HUES6 (cell line): ENCODE measurements around the gene TAS2R42.

Experiments used
- H3K27ac ChIP-seq: 2 replicates; pipeline ENCODE4 v1.7.0; 2013; ENCODE audit warnings: low read depth, mild to moderate bottlenecking, low read length, inconsistent platforms
- H3K27me3 ChIP-seq: 2 replicates; pipeline ENCODE4 v1.6.1; 2013; ENCODE audit warnings: low read length; ENCODE audit not compliant: control insufficient read depth, insufficient read depth
- H3K36me3 ChIP-seq: 2 replicates; pipeline ENCODE4 v1.6.1; 2013; ENCODE audit warnings: low read length; ENCODE audit not compliant: control insufficient read depth, insufficient read depth
- H3K4me1 ChIP-seq: 2 replicates; pipeline ENCODE4 v1.6.1; 2013; ENCODE audit warnings: low read length; ENCODE audit not compliant: control insufficient read depth, insufficient read depth
- H3K4me3 ChIP-seq: 2 replicates; pipeline ENCODE4 v1.5.1; 2013; ENCODE audit warnings: low read depth, low read length
- H3K9ac ChIP-seq: one replicate; pipeline ENCODE4 v1.6.1; 2013; ENCODE audit warnings: mild to moderate bottlenecking, low read length
- H3K9me3 ChIP-seq: 2 replicates; pipeline ENCODE4 v1.6.1; 2013; ENCODE audit warnings: low read depth, low read length; ENCODE audit not compliant: control insufficient read depth, insufficient read depth

The TAS2R42 gene, protein sequence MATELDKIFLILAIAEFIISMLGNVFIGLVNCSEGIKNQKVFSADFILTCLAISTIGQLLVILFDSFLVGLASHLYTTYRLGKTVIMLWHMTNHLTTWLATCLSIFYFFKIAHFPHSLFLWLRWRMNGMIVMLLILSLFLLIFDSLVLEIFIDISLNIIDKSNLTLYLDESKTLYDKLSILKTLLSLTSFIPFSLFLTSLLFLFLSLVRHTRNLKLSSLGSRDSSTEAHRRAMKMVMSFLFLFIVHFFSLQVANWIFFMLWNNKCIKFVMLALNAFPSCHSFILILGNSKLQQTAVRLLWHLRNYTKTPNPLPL

DNA sequence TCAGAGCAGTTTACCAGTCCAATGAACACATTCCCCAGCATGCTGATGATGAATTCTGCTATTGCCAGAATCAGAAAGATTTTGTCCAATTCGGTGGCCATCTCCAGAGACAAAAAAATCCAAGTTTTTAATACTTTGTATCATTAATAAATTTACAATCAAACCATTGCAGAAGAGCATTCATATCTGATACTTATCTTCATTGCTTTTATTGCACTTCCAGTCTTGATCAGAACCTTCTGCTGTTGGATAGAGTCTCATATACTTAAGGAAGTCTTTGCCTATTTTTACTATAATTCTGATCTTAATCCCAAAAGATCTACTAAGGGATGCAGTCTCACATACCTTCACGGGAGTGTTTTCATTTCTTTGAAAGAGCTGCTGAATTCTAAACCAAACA is at the start of gene TAS2R42:
Gene TAS2R42, minus strand, starts transcription at position 101 of the 400 bp plus-strand sequence. Its CDS starts 0 bp downstream, at position 101.
- Histone ChIP-seq H3K36me3 (no peaks in the 10 kb centered on the region), H3K4me1 (no peaks in the 10 kb centered on the region), H3K4me3 (no peak within 1 kb of the TSS), H3K9me3 (no peaks in the 10 kb centered on the region), H3K9ac (no peak within 1 kb of the TSS), H3K27me3 (no peaks in the 10 kb centered on the region), H3K27ac (no peak within 1 kb of the TSS)

DNA sequence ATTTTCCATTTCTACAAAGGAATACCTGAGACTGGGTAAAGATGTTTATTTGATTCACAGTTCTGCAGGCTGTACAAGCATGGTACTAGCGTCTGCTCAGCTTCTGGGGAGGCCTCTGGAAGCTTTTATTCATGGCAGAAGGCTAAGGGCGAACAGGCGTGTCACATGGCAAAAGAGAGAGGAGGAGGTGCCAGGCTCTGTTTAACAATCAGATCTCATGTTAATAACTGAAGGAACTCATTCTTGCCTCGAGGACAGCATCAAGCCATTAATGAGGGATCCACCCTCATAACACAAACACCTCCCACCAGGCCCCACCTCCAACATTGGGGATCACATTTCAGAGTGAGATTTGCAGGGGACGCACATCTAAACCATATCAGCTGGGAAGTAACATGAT is 46.8 kb upstream of the TAS2R42 start:
- H3K27ac ChIP-seq = no peak overlapping the region
- H3K9me3 ChIP-seq = no peaks in the 10 kb centered on the region
- H3K4me3 ChIP-seq = no peak overlapping the region
- H3K27me3 ChIP-seq = no peaks in the 10 kb centered on the region
- H3K36me3 ChIP-seq = no peaks in the 10 kb centered on the region
- no peak overlapping the region for H3K9ac ChIP-seq
- H3K4me1 ChIP-seq = no peaks in the 10 kb centered on the region

DNA sequence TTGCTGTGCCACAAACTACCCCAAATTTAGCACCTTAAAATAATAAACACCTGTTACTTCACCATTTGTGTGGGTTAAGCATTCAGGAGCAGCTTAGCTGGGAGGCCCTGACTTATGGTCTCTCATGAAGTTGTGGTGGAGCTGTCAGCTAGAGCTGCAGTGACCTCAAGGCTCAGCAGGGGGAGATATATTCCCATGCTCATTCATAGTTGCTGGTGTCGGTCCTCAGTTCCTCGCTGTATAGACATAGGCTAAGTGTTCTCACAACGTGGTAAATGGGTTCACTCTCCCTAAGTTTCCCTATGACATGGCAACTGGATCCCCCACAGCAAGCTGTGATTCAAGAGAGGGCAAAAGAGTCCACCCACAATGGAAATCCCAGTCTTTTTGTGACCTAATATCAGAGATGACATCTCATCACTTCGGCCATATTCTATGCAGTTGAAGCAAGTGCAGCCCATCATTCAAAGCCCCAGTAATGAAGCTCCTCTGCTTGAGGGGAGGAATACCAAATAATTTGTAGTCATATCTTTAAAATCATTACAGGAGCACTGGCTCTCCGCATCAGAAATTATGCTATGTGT is 41.7 kb upstream of the TAS2R42 start:
- no peak overlapping the region for H3K27ac ChIP-seq
- no peak overlapping the region for H3K9ac ChIP-seq
- H3K27me3 ChIP-seq = no peaks in the 10 kb centered on the region
- no peaks in the 10 kb centered on the region for H3K36me3 ChIP-seq
- H3K9me3 ChIP-seq = no peaks in the 10 kb centered on the region
- H3K4me1 ChIP-seq = no peaks in the 10 kb centered on the region
- H3K4me3 ChIP-seq = no peak overlapping the region

DNA sequence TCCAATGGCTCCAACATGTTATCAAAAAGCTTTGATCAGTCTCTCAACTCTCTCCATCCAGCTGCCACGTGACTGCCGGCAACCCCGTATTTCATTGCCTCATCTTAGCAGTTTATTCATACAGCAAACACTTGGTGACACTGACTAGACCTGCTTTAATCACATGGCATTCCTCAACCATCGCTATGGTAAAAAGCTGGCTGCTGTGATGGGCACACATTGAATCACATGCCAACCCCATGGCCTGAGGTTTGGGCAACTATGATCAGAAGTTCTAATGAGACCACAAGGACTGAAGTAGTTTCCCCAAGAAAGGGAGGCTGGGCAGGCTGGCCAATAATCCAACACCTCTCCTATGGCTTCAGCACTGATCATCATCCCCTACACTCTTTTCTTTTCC is 40.6 kb upstream of the TAS2R42 start:
- H3K36me3 ChIP-seq = no peaks in the 10 kb centered on the region

DNA sequence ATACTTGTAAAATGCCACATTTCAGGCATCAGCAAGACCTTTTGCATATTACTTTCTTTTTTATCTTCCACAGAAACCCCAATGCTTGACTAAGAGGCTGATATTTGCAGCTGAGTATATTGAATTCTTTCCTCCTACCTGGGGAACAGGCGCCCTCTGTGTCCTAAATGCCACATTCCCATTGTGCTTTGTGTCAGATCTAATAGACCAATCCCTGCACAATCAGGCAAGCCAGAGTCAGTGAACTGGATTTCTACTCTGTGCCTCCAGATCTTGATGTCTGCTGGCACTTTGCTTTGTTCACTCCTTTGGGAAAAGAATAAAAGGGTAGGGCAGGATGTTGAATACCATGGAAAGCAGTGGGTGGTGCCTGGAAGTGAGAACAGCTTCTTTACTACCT is 22.4 kb upstream of the TAS2R42 start:
- H3K4me3 ChIP-seq = no peak overlapping the region
- peaks cover 5% of the 10 kb centered on the region for H3K9me3 ChIP-seq
- no peaks in the 10 kb centered on the region for H3K27me3 ChIP-seq
- no peaks in the 10 kb centered on the region for H3K4me1 ChIP-seq
- H3K27ac ChIP-seq = no peak overlapping the region
- H3K36me3 ChIP-seq = no peaks in the 10 kb centered on the region
- no peak overlapping the region for H3K9ac ChIP-seq

More for the DNA sequence above, 40.6 kb upstream of the TAS2R42 start:
- Histone ChIP-seq H3K9me3 (no peaks in the 10 kb centered on the region), H3K4me3 (no peak overlapping the region), H3K4me1 (no peaks in the 10 kb centered on the region), H3K9ac (no peak overlapping the region), H3K27ac (no peak overlapping the region), H3K27me3 (no peaks in the 10 kb centered on the region)

DNA sequence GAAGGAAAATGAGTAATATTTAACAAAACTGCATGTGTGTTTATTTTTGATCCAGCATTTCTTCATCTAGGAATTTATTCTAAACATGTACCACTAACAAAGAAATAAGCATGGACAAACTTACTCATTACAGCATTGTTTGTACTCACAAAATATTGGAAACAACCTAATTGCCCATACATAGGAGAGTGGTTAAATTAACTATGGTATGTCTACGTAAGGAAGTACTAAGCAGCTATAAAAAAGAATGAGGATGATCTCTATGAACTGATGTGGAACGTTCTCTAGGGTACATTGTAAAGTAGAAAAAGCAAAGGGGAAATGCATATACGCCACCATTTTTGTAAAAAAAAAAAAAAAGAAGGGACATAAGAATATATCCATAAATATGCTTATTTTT is 17.4 kb upstream of the TAS2R42 start:
- H3K27ac ChIP-seq = no peak overlapping the region
- H3K27me3 ChIP-seq = no peaks in the 10 kb centered on the region
- H3K36me3 ChIP-seq = no peaks in the 10 kb centered on the region
- H3K9ac ChIP-seq = no peak overlapping the region
- H3K4me1 ChIP-seq = peaks cover 3% of the 10 kb centered on the region; the same call in 1 of the 2 replicates
- H3K4me3 ChIP-seq = no peak overlapping the region
- H3K9me3 ChIP-seq = peaks cover 10% of the 10 kb centered on the region

DNA sequence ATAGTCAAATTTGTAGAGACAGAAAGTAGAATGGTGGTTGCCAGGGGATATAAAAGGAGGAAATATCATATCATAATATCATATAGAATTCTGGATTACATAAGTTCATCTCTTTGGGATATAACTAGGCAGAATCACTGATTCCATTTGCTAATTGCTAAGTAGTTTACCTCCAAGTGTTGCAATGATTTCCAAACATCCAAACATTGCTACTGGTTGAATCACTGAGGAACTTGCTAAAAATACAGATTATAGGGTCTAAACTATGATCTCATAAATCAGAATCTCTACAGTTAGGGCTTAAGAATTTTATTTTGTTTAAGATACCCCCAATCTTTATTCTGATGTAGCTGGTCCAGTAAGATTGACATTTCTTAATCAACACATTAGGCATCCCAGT is 16.1 kb upstream of the TAS2R42 start:
- no peaks in the 10 kb centered on the region for H3K27me3 ChIP-seq
- H3K27ac ChIP-seq = no peak overlapping the region
- H3K4me3 ChIP-seq = no peak overlapping the region
- H3K36me3 ChIP-seq = no peaks in the 10 kb centered on the region
- peaks cover 10% of the 10 kb centered on the region for H3K9me3 ChIP-seq
- peaks cover 5% of the 10 kb centered on the region; the same call in 1 of the 2 replicates for H3K4me1 ChIP-seq
- no peak overlapping the region for H3K9ac ChIP-seq

DNA sequence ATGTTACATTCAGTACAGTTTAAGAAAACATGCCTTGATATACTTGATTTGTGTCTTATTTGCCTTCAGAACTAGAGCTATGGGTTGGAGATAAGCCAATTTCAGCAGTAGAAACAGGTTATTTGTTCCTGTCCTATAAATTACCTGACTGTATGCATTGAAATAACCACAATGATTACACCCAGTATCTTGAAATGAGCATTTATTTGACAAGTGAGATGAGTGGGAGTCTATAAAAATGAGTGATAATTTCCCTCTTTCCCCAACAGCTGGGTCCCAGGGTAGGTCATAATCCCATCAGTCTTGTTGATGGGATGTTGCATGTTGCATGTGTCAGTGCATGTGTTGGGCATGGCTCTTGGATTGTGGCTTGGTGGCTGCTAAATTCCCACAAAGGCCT is 3.7 kb downstream of the TAS2R42 start:
- Histone ChIP-seq H3K9ac (no peak overlapping the region), H3K9me3 (no peaks in the 10 kb centered on the region), H3K27me3 (no peaks in the 10 kb centered on the region), H3K4me1 (no peaks in the 10 kb centered on the region), H3K4me3 (no peak overlapping the region), H3K36me3 (no peaks in the 10 kb centered on the region), H3K27ac (no peak overlapping the region)

DNA sequence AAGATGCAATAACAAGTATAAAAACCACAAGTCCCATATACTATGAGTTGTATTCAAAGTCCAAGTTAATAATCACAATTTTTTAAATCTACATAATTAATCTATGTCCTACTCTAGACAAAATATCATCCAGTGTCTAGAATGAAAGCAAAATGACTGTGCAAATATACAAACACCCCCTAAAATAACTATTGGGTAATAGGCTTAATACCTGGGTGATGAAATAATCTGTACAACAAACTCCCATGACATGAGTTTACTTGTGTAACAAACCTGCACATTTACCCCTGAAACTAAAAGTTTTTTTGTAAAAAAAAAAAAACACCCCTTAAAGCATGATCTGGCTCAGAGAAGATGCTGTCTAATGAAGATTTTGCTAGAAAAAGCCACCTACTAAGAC is 4.2 kb downstream of the TAS2R42 start:
- Histone ChIP-seq H3K9ac (no peak overlapping the region), H3K36me3 (no peaks in the 10 kb centered on the region), H3K4me3 (no peak overlapping the region), H3K27ac (no peak overlapping the region), H3K27me3 (no peaks in the 10 kb centered on the region), H3K4me1 (no peaks in the 10 kb centered on the region), H3K9me3 (no peaks in the 10 kb centered on the region)

DNA sequence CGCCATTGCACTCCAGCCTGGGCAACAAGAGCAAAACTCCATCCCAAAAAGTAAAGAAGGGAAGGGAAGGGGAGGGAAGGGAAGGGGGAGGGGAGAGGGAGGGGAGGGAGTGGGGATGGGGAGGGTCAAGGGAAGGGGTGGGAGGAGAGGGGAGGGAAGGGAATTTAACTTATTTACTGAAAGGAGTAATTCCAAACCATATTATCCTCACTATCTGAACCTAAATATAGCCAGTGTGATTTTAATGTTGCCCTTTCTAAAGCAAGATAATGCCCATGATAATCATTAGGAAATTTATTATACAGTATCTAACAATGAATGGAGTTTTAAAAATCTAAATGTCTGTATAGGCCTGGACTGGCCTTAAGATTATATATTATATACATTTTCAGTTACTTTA is 8.5 kb downstream of the TAS2R42 start:
- Histone ChIP-seq H3K27me3 (no peaks in the 10 kb centered on the region), H3K27ac (no peak overlapping the region), H3K9me3 (no peaks in the 10 kb centered on the region), H3K4me3 (no peak overlapping the region), H3K9ac (no peak overlapping the region), H3K4me1 (no peaks in the 10 kb centered on the region), H3K36me3 (no peaks in the 10 kb centered on the region)

DNA sequence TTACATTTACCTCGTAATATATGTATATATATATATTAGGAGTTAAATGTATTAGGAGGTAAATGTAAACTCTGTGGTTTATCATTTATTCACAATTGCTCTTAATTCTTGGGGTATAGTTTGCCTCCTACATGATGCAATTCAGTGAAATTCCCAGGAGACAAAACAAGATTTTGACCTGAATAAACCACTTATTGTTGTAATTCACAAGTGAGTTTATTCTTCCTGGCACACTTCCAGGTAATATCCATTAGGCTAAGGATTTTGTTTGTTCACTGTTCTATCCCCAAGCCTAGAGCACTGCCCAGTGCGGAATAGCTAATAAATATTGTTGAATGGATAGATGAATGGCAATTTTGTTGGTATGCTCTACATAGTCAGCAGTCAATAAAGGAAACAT is 12.7 kb downstream of the TAS2R42 start:
- Histone ChIP-seq H3K4me1 (peaks cover 2% of the 10 kb centered on the region; the same call in 1 of the 2 replicates), H3K27me3 (no peaks in the 10 kb centered on the region), H3K36me3 (peaks cover 7% of the 10 kb centered on the region; the same call in 1 of the 2 replicates), H3K9ac (no peak overlapping the region), H3K27ac (no peak overlapping the region), H3K4me3 (no peak overlapping the region), H3K9me3 (no peaks in the 10 kb centered on the region)
